HG03196 (cell line): ENCODE results near the gene SLC31A1.

Source experiments
- ATAC-seq: cut with Tn5 transposase; IDR thresholded peaks from one replicate; pipeline ENCODE4 v1.9.1; 2021; ENCODE audit not compliant: unreplicated experiment

The SLC31A1 gene

DNA sequence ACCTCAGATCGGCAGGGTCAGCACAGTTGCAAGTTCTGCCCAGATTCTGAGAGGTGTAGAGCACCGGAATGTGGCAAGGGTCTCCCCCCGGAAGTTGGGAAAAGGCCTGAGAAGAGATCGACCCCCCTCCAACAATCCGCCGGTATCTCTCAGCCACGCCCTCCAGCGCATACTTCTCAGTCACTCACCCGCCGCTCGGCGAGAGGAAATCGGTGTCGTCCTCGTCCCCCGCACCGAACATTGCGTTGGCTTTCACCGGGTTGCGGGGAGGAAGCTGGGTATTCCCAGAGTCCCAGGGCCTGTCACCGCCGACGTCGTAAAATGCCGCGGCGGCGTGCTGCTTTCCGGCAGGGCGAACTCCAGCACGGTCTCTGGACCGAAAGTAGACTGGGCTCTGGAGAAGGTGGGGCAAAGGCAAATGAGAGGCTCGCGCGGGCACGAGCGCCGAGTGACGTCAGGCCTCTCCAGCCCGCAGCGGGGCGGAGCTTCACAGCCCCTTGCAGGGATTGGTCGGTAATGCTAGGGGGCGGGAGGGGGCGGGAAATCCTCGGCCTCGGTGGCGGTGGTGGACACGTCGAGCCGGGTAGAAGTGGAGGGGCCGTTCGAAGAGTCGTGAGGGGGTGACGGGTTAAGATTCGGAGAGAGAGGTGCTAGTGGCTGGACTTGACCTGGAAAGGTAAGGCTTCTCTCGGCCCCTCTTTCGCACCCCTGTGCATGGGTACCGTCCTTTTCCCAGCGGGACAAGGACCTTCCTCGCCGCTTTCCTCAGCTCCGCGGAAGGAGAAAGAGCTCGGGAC, at the start of gene SLC31A1, which contains the start of gene FKBP15:
TSS of gene SLC31A1 (plus strand) at position 542 of the 797 bp plus-strand sequence. CDS start 34,605 bp downstream, outside the sequence.
TSS of gene FKBP15 (minus strand) at position 275 of the 797 bp plus-strand sequence. CDS start at position 241, 34 bp downstream.
- peak; percentile 87 for ATAC-seq

- no peak for ATAC-seq
Measured at GRCh38 chr9:113173341-113173740, 48.0 kb upstream of the SLC31A1 start.

DNA sequence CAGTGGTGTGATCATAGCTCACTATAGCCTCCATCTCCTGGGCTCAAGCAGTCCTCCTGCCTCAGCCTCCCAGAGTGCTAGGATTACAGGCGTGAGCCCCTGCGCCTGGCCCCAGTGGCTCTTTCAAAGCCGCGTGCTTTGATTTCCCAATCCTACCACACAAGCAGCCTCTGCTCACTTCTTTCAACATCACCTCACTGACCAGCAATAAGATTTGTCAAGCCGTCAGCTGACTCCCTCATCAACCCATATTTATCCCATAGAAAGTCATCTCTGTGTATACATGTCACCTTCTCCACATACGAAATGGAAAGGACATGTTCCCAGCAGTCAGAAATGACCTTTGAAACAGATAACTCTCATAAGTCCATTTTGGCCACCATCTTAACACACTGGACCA, 44.5 kb upstream of the SLC31A1 start:
- no peak for ATAC-seq

DNA sequence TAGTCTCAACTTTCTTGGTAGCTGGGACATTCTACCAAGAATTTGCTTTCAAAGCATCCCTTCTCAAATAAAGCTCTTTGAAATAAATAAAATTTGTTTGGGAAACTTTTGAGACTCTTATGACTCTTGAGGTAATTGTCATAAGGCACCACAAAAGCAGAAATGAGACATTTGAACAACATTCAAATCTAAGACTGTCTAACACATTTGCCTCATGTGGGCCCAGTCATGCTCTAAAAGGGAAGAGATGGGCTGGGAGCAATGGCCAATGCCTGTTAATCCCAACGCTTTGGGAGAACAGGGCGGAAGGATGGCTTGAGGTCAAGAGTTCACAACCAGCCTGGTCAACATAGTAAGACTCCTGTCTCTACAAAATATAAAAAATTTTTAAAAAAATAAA, 44.1 kb upstream of the SLC31A1 start:
- ATAC-seq, result no peak

DNA sequence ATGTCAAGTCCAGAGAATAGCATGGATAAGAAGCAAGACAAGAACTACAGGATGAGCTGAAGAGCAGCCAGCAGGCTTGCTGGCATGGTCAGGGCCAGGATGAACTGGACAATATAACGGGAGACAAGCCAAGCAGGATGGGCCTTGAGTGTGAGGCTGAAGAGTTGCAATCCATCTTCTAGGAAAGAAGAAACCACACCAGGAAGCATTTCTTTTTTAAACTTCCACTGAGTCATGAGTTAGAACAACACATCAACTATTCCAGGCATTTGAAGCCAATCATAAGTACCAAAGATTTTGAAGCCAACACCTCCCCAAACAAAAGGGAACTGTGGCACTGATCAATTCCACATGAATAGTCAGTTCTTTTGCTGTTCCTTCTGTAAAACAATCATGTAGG, 43.3 kb upstream of the SLC31A1 start:
- no peak for ATAC-seq

DNA sequence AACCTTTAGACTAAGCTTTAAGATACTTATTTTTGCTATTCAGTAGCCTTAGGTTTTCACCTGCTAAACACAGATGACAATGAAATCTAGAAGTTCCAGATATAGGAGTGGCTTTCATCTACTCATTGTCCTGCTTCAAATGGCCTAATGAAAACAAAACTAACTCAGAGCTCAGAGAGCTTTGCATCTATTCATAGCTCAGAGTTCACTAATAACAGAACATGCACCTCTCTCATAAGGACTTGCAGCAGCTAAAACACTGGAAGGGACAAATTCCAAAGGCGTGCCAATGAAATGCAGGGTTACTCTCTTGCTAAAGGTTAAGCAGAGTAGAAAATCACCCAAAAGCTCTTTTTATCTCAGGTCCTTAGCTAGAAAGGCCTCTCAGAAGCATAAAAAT, 41.5 kb upstream of the SLC31A1 start:
- no peak for ATAC-seq

DNA sequence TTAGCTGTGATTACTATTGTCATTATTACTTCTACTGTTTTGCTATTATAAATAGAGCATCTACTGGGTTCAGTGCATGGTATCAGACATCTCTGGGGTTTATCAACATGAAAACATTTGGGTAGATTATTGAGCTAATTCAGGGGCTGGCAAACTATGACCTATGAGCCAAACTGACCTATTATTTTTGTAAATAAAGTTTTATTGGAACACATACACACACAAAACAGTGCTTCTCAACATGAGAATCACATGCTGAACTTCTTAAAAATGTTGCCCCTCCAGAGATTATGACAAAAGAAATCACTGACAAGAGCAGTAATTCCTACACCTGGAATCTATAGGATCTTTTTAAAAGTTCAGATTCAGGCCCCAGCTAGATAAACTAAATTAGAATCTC, 40.2 kb upstream of the SLC31A1 start:
- ATAC-seq, result no peak

DNA sequence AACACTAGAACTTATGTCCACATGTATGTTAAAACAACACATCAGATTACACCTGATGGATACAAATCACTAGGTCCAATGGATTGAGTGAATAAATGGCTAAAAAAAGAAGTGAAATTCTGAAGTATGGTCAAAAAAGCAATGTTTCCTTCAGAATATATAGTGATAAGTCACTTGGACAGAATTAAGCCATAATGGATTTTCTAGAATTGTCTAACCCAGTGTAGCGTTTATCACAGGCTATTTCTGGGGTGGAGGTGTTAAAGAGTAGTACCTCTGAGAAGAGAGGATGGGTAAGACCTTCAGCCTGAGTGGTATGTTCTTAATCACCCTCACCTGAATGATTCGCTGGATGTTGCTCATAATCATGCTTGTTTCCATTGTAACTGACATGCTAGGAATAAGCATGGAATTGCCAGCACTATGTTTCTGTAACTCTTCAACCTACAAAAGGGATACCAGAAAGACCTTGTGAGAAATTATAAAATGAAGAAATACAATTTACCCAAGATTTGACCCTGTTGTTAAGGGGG, 37.3 kb upstream of the SLC31A1 start:
- ATAC-seq, result no peak

DNA sequence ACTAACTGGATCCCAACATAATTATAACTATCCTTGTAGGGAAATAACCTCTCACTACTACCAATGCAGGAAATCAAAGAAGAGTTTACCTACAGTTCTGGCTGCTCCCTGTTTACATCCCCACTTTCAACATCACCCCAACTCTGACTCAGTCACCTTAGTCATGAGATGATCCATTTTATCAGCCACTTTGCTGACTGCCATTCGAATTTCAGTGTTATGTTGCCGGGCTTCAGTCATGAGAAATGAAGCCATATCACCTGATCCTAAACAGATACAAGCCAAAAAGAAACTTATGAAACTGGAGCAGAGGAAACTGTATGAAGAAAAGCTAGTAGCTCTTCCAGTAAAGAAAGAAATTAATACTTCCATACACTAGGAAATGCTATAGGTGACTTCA, 36.8 kb upstream of the SLC31A1 start:
- ATAC-seq, result no peak

DNA sequence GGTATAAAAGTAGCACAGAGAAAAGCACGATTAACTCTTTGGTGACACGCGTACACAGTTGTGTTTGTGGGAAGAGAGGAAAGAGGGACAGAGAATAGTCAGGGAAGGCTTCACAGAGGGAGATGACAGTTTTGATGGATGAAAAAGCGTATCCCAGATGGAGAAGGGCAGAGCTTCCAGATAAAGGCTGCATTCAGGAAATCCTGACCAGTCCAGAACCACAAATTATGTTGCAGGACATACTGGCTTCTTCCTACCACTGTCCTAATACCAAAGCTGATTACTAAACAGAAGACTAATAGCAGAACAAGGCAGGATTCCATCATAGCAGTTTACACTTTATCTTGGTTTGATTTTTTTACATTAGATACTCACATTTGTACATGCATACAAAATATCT, 36.1 kb upstream of the SLC31A1 start:
- no peak for ATAC-seq

DNA sequence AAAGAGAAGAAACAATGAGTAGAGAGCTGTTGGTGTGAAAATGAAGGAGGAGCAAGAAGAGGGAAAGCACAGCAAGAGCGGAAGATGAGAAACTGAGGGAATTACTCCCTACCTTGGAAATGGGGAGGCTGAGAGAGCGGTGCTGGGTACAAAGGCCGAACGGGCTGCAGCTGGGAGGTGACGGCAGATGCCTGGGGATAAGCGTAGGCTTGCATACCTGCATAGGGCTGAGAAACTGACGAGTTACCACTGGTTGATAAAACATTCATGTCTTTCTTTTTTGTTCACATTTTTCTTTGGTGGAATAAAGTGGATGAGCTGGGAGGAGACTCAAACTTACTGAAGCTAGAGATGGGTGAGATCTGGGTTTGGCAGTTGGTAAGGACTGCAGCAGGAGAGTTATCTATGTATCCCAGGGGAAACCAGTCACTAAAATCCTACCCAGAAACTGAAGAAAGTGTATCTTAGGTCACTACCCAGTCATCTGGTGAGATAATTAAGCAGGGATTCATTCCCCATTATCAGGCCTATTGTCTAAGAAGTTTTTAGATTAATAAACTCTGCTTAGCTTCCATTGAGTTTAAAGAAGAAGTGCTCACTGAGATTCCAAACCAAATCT, 35.1 kb upstream of the SLC31A1 start:
- ATAC-seq, result no peak

DNA sequence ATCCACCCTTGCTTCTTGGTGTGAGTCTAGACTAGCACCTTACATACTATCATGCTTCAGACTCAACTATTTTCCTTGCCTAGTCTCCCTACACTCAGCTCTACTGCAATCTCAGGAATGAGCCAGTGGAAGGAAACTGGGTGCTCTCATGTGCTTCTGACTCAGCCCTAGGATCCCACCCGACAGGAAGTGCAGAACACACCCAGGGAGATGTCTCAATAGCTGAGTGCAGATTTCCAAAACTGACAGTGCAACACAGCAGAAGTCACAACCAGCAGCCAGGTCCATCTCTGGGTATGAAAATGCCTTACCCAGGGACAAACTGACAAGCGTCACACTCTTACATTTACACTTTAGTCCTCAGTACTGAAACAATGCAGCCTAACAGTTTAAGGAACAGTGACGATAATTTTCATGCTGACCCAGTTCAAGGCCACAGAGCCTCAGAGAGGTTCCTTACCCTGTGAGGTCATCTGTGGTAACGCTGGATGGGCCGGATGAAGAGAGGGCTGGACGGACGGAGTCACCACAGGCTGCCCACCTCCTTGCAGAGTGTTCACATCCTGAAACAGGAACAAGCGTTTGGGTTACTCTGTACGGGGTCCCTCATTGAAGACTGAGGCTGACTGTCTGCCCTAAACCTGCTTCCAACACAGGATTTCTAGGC, 33.3 kb upstream of the SLC31A1 start:
- no peak for ATAC-seq

DNA sequence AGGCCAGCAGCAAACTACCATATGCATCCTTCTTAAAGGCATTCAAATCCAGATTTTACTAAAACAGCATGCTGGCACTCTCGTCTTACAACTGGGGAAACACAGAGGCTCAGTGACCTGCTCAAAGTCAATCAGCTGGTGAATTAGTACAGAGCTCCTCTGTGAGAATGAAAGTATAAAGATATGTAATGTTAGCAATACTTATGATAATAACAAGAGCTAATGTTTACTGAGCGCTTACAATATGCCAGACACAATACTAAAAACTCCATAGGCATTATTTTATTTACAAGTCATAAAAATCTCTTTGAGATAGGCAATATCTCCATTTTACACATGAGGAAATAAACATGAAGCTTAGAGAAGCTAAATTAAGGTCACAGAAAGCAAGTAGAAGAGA, 28.9 kb upstream of the SLC31A1 start:
- no peak for ATAC-seq

- ATAC-seq, result no peak
Measured at GRCh38 chr9:113199683-113200329, 21.5 kb upstream of the SLC31A1 start.

DNA sequence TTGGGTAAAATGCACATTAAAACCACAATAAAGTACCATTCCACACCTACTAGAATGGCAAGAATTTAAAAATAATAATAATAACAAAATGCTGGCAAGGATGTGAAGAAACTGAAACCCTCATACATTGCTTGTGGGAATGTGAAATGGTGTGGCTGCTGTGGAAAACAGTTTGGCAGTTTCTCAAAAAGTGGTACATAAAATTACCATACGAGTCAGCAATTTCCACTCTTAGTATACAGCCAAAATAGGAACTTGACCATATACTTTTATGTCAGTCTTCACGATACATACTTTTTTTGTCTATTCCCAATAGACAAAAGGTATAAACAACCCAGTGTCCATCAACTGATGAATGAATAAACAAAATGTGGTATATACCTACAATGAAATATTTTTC, 15.9 kb upstream of the SLC31A1 start:
- no peak for ATAC-seq

DNA sequence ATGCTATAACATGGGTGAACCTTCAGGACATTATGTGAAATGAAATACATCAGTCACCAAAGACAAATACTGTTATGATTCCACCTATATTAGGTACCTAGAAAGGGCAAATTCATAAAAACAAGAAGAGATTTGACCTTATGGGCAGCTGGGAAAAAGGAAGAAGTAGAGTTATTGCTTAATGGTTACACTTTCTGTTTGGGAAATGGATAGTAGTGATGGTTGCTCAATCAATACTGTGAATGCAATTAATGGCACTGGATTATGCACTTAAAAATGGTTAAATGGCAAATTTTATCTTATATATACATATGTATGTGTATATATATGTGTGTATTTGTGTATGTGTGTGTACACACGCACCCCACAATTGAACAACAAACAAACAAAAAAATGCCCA, 15.5 kb upstream of the SLC31A1 start:
- ATAC-seq, result no peak

- ATAC-seq, result no peak
Measured at GRCh38 chr9:113210815-113211214, 10.5 kb upstream of the SLC31A1 start.

- no peak for ATAC-seq
Measured at GRCh38 chr9:113215132-113215531, 6.2 kb upstream of the SLC31A1 start.

- ATAC-seq, result no peak
Measured at GRCh38 chr9:113216406-113216805, 4.9 kb upstream of the SLC31A1 start.

GRCh38 chr9:113219186-113219936, 2.0 kb upstream of the SLC31A1 start:
- peak; percentile 32 for ATAC-seq
